Measurements from ENCODE around the gene C9orf153. TPM values are rescaled to one million over a fixed set of nuclear protein-coding genes. Genes with fewer than 3 reads are reported as not detected.

Gene C9orf153
- total RNA-seq, 1 donor from 2014 or later = 0.42 TPM

Other genes with a start within 250 kb of the C9orf153 start
- 4.7 TPM for gene GOLM1, start 160.1 kb downstream of the C9orf153 start, total RNA-seq
- 74.1 TPM for gene ISCA1, start 22.9 kb upstream of the C9orf153 start, total RNA-seq
- gene TUT7, start 94.8 kb upstream of the C9orf153 start, total RNA-seq = 15.9 TPM

All from left ventricle myocardium superior (tissue), 1 donor.